Measurements from ENCODE around the gene LRRC4.

GRCh38 chr7:127995881-127996215 is 35.4 kb downstream of the LRRC4 start:
- no peak for TF ChIP-seq CTCF (IDR thresholded peaks at IDR 0.05; ENCODE audit: insufficient read depth, low read length)
- no peak for TF ChIP-seq POLR2AphosphoS5 (IDR thresholded peaks at IDR 0.05; ENCODE audit: low read depth)
- no peak for TF ChIP-seq GABPA (IDR thresholded peaks at IDR 0.05; ENCODE audit: low read depth)
- TF ChIP-seq REST (IDR thresholded peaks at IDR 0.05; ENCODE audit: insufficient replicate concordance, low read depth), result no peak
- TF ChIP-seq SPI1 (IDR thresholded peaks at IDR 0.05; ENCODE audit: borderline replicate concordance, low read depth), result no peak
